Heart left ventricle (tissue), 16 donors: ENCODE measurements around the gene PDXK. TPM values are rescaled to one million over a fixed set of nuclear protein-coding genes. Genes with fewer than 3 reads are reported as not detected.
A peak's percentile ranks its signal among the peaks of the same experiment; 100 is the strongest.

Experiments
- ATAC-seq, 4 donors: fragments of 200-7000 bp; cut with Tn5 transposase; one replicate each; pipeline ENCODE4 v1.9.1; 2020 to 2022; ENCODE audit warnings: moderate library complexity in 4 of 4, mild to moderate bottlenecking in 3 of 4, moderate number of reproducible peaks in 1 of 4
- DNase-seq, 5 donors: peaks; one replicate each; pipeline ENCODE4 v3.0.0-alpha.2; 2020
- H3K27ac ChIP-seq, 12 donors: fragments of 200-600 bp; sonication (generic) in 4 of 12; one replicate each; pipeline versions ENCODE4 v1.5.0 to v1.8.0; 2016 to 2022; ENCODE audit warnings: mild to moderate bottlenecking in 2 of 12
- H3K27me3 ChIP-seq, 9 donors: fragments of 200-600 bp; sonication (generic) in 2 of 9; one replicate each; pipeline versions ENCODE4 v1.5.1 to v1.8.0; 2016 to 2022; ENCODE audit warnings: mild to moderate bottlenecking in 3 of 9
- H3K36me3 ChIP-seq, 9 donors: fragments of 200-600 bp; sonication (generic) in 2 of 9; one replicate each; pipeline versions ENCODE4 v1.5.0 to v1.8.0; 2018 to 2022; ENCODE audit warnings: mild to moderate bottlenecking in 2 of 9
- H3K4me1 ChIP-seq, 12 donors: fragments of 200-600 bp; sonication (generic) in 4 of 12; one replicate each; pipeline versions ENCODE4 v1.5.0 to v1.8.0; 2016 to 2022; ENCODE audit warnings: mild to moderate bottlenecking in 3 of 12
- H3K4me3 ChIP-seq, 12 donors: fragments of 200-600 bp; sonication (generic) in 4 of 12; one replicate each; pipeline versions ENCODE4 v1.5.0 to v1.8.0; 2017 to 2022; ENCODE audit warnings: mild to moderate bottlenecking in 9 of 12, moderate library complexity in 4 of 12
- H3K9me3 ChIP-seq, 12 donors: fragments of 200-600 bp; sonication (generic) in 4 of 12; one replicate each; pipeline versions ENCODE4 v1.5.0 to v1.8.0; 2016 to 2022; ENCODE audit warnings: mild to moderate bottlenecking in 1 of 12
- POLR2A ChIP-seq, 2 donors: fragments of 450-650 bp; IDR thresholded peaks; one replicate each; pipeline ENCODE4 v1.6.1; 2017; ENCODE audit warnings: antibody characterized with exemption in 2 of 2, mild to moderate bottlenecking in 2 of 2, moderate library complexity in 2 of 2
- WGBS, 4 donors: extraction: QIAGEN DNeasy Blood & Tissue Kit in 2 of 4; methylation state at CpG; one replicate each; pipeline versions ENCODE4 v1.1.5 to v1.1.7; 2013 to 2018; 5-methylcytosine and 5-hydroxymethylcytosine counted together
- intact Hi-C, 10 donors: fragments of 100-400 bp; cut with DNase I; formaldehyde crosslinking; loops; one replicate each; pipeline versions ENCODE4 v1.11.1 to v1.14.2; 2022
- polyA plus RNA-seq, 2 donors: library from polyadenylated mRNA; stranded (reverse); fragments of 200-250 nt; gene quantifications; one replicate each; pipeline ENCODE4 v1.2.3, GENCODE V29; 2013
- total RNA-seq, 9 donors: library from RNA; depleted of rRNA in 2 of 9; stranded (reverse); fragments of >200 nt in 2 of 9; fragmentation: NEBNext Ultra II Directional in 3 of 9; extraction: Animal tissue kit (Norgen Biotek cat#: 25700) in 3 of 9; gene quantifications; one replicate each; pipeline versions ENCODE4 v1.1.0 to v1.2.4, GENCODE V29; 2016 to 2023
- TF ChIP-seq, protein P1 (sequence below), 12 donors: fragments of 200-600 bp; sonication (generic) in 4 of 12; IDR thresholded peaks; one replicate each; pipeline versions ENCODE4 v1.5.0 to v1.8.0; 2018 to 2022; ENCODE audit warnings: antibody characterized with exemption in 12 of 12, mild to moderate bottlenecking in 5 of 12
- donor health status: ischemic (EF 13 %, LVEDD 7.1; RV severe dilation, severe dysfunction).
- donor health status: healthy with polysubstance abuse.
- donor health status: DM: no; HTN: yes; CAD: no.
- donor health status: DM: no; HTN: no; CAD: no.
- donor health status: ischemic (EF 25% LVEDD 6.9; RV normal size, moderate dysfunction).
- donor health status: ischemic (EF 25% LVEDD 5.7; RV mildly dilated, moderate dysfunction).
- donor health status: healthy.
- donor health status: DM: yes; HTN: yes; CAD: no.
- donor health status: ischemic (EF 35%, LVEDD 5.7; RV mildly dilated, moderate dysfunction).
- donor health status: nonischemic (EF 11% LVEDD 7.7; RV severe dilation, severe dysfunction).
- donor health status: DM: yes; HTN: yes; CAD: no.
- donor health status: PGD.
- donor health status: ischemic (EF 29% LVEDD 5.4; RV normal size, mild dysfunction).
- donor health status: nonischemic (EF 23%, LVEDD 6.1; RV moderate dilation, normal function).

Gene PDXK
- total and polyA plus RNA-seq, 11 donors, result 46.5 to 105 (median 79.7) TPM

GRCh38 chr21:43736224-43736883 is 17.4 kb downstream of the PDXK start:
- intact Hi-C loops, result no loop called here
- ATAC-seq, result no peak
- Histone ChIP-seq H3K4me1 (peaks cover 0 to 38% (median 25%) of the 10 kb centered on the region in 12 donors), H3K4me3 (no peak overlapping the region), H3K36me3 (peaks cover 0 to 30% (median 5%) of the 10 kb centered on the region in 9 donors), H3K9me3 (no peaks in the 10 kb centered on the region), H3K27me3 (no peaks in the 10 kb centered on the region), H3K27ac (no peak overlapping the region)
- 93% methylated on average over 23 to 25 of the region's 25 CpGs for WGBS, 4 donors
- no peak for TF ChIP-seq POLR2A (IDR thresholded peaks at IDR 0.05)
- TF ChIP-seq, protein P1, sequence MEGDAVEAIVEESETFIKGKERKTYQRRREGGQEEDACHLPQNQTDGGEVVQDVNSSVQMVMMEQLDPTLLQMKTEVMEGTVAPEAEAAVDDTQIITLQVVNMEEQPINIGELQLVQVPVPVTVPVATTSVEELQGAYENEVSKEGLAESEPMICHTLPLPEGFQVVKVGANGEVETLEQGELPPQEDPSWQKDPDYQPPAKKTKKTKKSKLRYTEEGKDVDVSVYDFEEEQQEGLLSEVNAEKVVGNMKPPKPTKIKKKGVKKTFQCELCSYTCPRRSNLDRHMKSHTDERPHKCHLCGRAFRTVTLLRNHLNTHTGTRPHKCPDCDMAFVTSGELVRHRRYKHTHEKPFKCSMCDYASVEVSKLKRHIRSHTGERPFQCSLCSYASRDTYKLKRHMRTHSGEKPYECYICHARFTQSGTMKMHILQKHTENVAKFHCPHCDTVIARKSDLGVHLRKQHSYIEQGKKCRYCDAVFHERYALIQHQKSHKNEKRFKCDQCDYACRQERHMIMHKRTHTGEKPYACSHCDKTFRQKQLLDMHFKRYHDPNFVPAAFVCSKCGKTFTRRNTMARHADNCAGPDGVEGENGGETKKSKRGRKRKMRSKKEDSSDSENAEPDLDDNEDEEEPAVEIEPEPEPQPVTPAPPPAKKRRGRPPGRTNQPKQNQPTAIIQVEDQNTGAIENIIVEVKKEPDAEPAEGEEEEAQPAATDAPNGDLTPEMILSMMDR (IDR thresholded peaks at IDR 0.05), result no peak
- DNase-seq, result no peak

- no peaks in the 10 kb centered on the region for H3K9me3 ChIP-seq
- TF ChIP-seq POLR2A (IDR thresholded peaks at IDR 0.05), result no peak
- TF ChIP-seq, protein P1 (IDR thresholded peaks at IDR 0.05), result no peak
- intact Hi-C loops, result no loop called here
- H3K4me1 ChIP-seq, result peaks cover 0 to 30% (median 18%) of the 10 kb centered on the region in 12 donors
- H3K27ac ChIP-seq, result no peak overlapping the region
- DNase-seq (no peak), ATAC-seq (no peak)
- no peaks in the 10 kb centered on the region for H3K27me3 ChIP-seq
- WGBS, 4 donors, result 88 to 92% (median 91%) methylated on average over 27 to 35 of the region's 35 CpGs
- H3K36me3 ChIP-seq, result peaks cover 0 to 39% (median 12%) of the 10 kb centered on the region in 9 donors
- no peak overlapping the region for H3K4me3 ChIP-seq
These were observed 18.4 kb downstream of the PDXK start for GRCh38 chr21:43737158-43737950.

DNA sequence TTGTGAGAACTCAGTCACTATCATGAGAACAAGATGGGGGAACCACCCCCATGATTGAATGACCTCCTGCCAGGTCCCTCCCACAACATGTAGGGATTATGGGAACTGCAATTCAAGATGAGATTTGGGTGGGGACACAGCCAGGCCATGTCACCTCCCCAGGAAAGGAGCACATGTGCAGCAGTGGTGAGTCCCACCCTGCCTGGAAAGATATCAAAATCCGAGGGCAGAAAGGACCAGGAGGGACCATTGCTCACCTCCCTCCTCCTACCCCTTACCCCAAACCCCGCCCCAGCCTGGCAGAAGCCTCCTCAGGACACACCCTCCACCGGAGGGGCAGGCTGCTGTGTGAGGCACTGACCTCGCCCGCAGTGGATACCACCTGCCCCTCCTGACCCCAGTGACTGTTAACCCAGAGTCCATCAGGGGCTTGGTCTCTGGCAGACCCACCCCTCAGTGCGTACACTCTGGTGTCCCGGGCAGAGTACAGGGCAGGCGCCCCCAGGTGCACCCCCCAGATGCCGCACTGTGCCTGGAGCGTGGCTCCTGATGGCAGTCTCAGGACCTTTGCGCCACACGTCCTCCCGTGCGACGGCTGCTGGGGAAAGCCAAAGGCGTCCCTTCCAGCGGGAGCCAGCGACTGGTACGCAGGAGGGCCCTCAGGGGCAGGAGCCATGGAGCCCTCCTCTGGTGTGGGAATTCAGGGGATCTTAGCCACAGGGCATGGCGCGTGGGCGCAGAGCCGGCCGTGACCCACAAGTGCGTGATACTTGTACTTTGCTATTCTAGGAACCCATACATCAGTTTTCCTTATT is 20.9 kb downstream of the PDXK start:
- intact Hi-C loops, result no loop called here
- TF ChIP-seq, protein P1 (IDR thresholded peaks at IDR 0.05), result no peak
- DNase-seq (no peak), ATAC-seq (peak in 2 of 4 donors; percentile 12 to 14)
- Histone ChIP-seq H3K4me1 (peaks cover 0 to 8% (median 5%) of the 10 kb centered on the region in 12 donors), H3K36me3 (peaks cover 0 to 50% (median 25%) of the 10 kb centered on the region in 9 donors), H3K4me3 (no peak overlapping the region), H3K27ac (peak overlapping the region in 1 of 12 donors; percentile 67), H3K27me3 (no peaks in the 10 kb centered on the region), H3K9me3 (no peaks in the 10 kb centered on the region)
- 85 to 94% (median 93%) methylated on average over 13 to 25 of the region's 25 CpGs for WGBS, 4 donors
